Vagina (tissue), 2 donors: ENCODE data around the gene KIF21B. TPM values are rescaled to one million over a fixed set of nuclear protein-coding genes. Genes with fewer than 3 reads are reported as not detected.

Experiments used
- DNase-seq, 2 donors: peaks; one replicate each; pipeline ENCODE4 v3.0.0-alpha.2; 2017; ENCODE audit errors: extremely low spot score in 2 of 2
- H3K27ac ChIP-seq: fragments of 200-600 bp; sonication (generic); one replicate; pipeline ENCODE4 v1.5.1; 2019
- H3K27me3 ChIP-seq: fragments of 200-600 bp; sonication (generic); one replicate; pipeline ENCODE4 v1.5.1; 2019
- H3K36me3 ChIP-seq, 2 donors: fragments of 200-600 bp; sonication (generic); one replicate each; pipeline ENCODE4 v1.5.1; 2017 to 2019
- H3K4me1 ChIP-seq: fragments of 200-600 bp; sonication (generic); one replicate; pipeline ENCODE4 v1.5.1; 2019
- H3K4me3 ChIP-seq, 2 donors: fragments of 200-600 bp; sonication (generic); 1 replicate in 1 of 2; 2 replicates in 1 of 2; pipeline ENCODE4 v1.5.1; 2016 to 2019
- H3K9me3 ChIP-seq: fragments of 200-600 bp; sonication (generic); one replicate; pipeline ENCODE4 v1.5.1; 2019
- CTCF ChIP-seq, 3 experiments: fragments of 450-650 bp in 2 of 3; fragments of 200-600 bp in 1 of 3; sonication (generic) in 1 of 3; IDR thresholded peaks; one replicate each; pipeline ENCODE4 v1.5.1; 2017 to 2019; ENCODE audit warnings: antibody characterized with exemption in 3 of 3, mild to moderate bottlenecking in 2 of 3, moderate library complexity in 2 of 3
- POLR2A ChIP-seq, 2 donors: fragments of 450-650 bp; IDR thresholded peaks; one replicate each; pipeline ENCODE4 v1.6.1; 2017; ENCODE audit warnings: antibody characterized with exemption in 2 of 2, mild to moderate bottlenecking in 2 of 2, moderate library complexity in 2 of 2
- POLR2AphosphoS5 ChIP-seq, 2 donors: sonication (generic); formaldehyde crosslinking; IDR thresholded peaks; one replicate each; pipeline ENCODE4 v1.9.0; 2017; ENCODE audit warnings: antibody characterized with exemption in 2 of 2, mild to moderate bottlenecking in 2 of 2, low read depth in 1 of 2; ENCODE audit not compliant: insufficient read depth in 1 of 2
- intact Hi-C: fragments of 100-400 bp; cut with DNase I; formaldehyde crosslinking; loops from one replicate; pipeline ENCODE4 v1.15.1; 2023
- small RNA-seq: library from RNA; depleted of rRNA; stranded (forward); fragments of <200 nt; gene quantifications from one replicate; pipeline ENCODE3, GENCODE V24; 2016
- total RNA-seq: library from RNA; depleted of rRNA; stranded (reverse); fragments of >200 nt; gene quantifications from one replicate; pipeline ENCODE4 v1.2.3, GENCODE V29; 2016

Gene KIF21B
- total RNA-seq, 1 donor from 2014 or later: 4.7 TPM

GRCh38 chr1:200922406-200922805 lies 101.1 kb downstream of the KIF21B start:
- no peak for DNase-seq
- Histone ChIP-seq H3K27me3 (no peaks in the 10 kb centered on the region), H3K36me3 (no peaks in the 10 kb centered on the region), H3K4me3 (no peak overlapping the region), H3K9me3 (no peaks in the 10 kb centered on the region), H3K27ac (no peak overlapping the region), H3K4me1 (no peaks in the 10 kb centered on the region)
- intact Hi-C loops: no loop called here
- TF ChIP-seq POLR2A (IDR thresholded peaks at IDR 0.05) (no peak), CTCF (IDR thresholded peaks at IDR 0.05) (no peak), POLR2AphosphoS5 (IDR thresholded peaks at IDR 0.05; ENCODE audit: insufficient read depth in 1 of 2, low read depth in 1 of 2) (no peak)

- TF ChIP-seq POLR2AphosphoS5 (IDR thresholded peaks at IDR 0.05; ENCODE audit: insufficient read depth in 1 of 2, low read depth in 1 of 2) (no peak), POLR2A (IDR thresholded peaks at IDR 0.05) (no peak), CTCF (IDR thresholded peaks at IDR 0.05) (no peak)
- no peaks in the 10 kb centered on the region for H3K9me3 ChIP-seq
- H3K27me3 ChIP-seq: no peaks in the 10 kb centered on the region
- intact Hi-C loops: no loop called here
- H3K36me3 ChIP-seq: no peaks in the 10 kb centered on the region
- H3K4me3 ChIP-seq: no peak overlapping the region
- no peaks in the 10 kb centered on the region for H3K4me1 ChIP-seq
- no peak overlapping the region for H3K27ac ChIP-seq
- no peak for DNase-seq
Measured at GRCh38 chr1:200921571-200922110, 101.9 kb downstream of the KIF21B start.

Small RNA genes within 50 kb of the gene (small RNA-seq; reads per million reads assigned to genes)
- gene RNU6-704P: not detected

Other genes with a start within 250 kb of the KIF21B start
- gene GPR25, start 150.7 kb downstream of the KIF21B start, total RNA-seq: 5.9 TPM
- gene INAVA, start 128.8 kb downstream of the KIF21B start, total RNA-seq: 42.2 TPM
- gene CACNA1S, start 88.7 kb upstream of the KIF21B start, total RNA-seq: not detected
- gene ASCL5, start 103.5 kb upstream of the KIF21B start, total RNA-seq: not detected
- 58.7 TPM for gene TMEM9, start 130.8 kb upstream of the KIF21B start, total RNA-seq
- not detected for gene IGFN1, start 167.1 kb upstream of the KIF21B start, total RNA-seq